ENCODE results near the gene SLC27A5. TPM values are rescaled to one million over a fixed set of nuclear protein-coding genes. Genes with fewer than 3 reads are reported as not detected.

SLC27A5 gene
- total and polyA plus RNA-seq, 12 donors, result 2.2 to 7.9 (median 4.3) TPM

DNA sequence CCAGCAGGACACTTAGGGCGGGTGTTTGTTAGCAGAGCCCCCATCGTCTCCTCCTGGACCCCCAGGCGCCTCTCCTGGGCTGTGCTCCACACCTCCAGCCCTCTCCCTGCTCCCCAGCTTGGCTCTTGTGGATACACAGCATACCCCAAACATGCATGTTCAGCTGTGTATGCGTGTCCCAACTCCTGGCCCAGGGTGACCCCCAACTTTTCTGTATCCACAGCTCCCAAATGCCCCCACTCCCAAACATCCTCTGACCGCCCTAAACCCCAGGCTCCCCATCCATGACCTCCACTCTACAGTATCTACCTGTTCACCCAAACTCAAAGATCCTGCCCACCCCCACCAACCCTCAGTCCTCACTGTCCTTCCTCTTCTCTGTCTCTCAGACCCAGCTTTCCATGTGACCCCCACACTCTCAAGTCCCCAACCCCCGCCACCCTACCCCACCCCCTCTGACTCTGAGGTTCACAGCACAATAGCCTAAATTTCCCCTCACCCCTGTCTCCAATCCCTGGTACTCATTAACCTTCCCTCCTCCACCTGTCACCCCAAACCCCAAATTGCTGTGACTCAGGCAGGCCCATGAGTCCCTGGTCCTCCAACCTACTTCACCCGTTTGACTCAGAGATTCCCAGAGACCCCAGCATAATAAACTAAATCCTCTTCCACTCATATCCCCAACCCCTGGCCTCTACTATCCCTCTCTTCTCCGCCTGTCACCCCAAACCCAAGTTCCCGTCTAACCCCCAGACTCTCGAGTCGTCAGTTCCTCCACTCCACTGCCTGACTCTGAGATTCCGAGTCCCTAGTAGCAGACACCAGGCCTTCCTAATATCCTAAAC lies 45.7 kb upstream of the SLC27A5 start:
- H3K4me3 ChIP-seq, result peak overlapping the region; percentile 57 to 98 (median 76)
- TF ChIP-seq, protein P1, sequence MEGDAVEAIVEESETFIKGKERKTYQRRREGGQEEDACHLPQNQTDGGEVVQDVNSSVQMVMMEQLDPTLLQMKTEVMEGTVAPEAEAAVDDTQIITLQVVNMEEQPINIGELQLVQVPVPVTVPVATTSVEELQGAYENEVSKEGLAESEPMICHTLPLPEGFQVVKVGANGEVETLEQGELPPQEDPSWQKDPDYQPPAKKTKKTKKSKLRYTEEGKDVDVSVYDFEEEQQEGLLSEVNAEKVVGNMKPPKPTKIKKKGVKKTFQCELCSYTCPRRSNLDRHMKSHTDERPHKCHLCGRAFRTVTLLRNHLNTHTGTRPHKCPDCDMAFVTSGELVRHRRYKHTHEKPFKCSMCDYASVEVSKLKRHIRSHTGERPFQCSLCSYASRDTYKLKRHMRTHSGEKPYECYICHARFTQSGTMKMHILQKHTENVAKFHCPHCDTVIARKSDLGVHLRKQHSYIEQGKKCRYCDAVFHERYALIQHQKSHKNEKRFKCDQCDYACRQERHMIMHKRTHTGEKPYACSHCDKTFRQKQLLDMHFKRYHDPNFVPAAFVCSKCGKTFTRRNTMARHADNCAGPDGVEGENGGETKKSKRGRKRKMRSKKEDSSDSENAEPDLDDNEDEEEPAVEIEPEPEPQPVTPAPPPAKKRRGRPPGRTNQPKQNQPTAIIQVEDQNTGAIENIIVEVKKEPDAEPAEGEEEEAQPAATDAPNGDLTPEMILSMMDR (IDR thresholded peaks at IDR 0.05), result no peak
- WGBS, 2 donors, result 34 to 40% methylated on average over 12 of the region's 12 CpGs
- peaks cover 0 to 14% (median 0%) of the 10 kb centered on the region in 7 donors for H3K27me3 ChIP-seq
- intact Hi-C loops (cut with DNase I), result no loop called here
- no peak for DNase-seq
- peaks cover 30 to 73% (median 61%) of the 10 kb centered on the region in 9 donors for H3K4me1 ChIP-seq
- peak overlapping the region; percentile 86 to 100 (median 100) for H3K27ac ChIP-seq
- no peaks in the 10 kb centered on the region for H3K9me3 ChIP-seq
- peaks cover 0 to 31% (median 16%) of the 10 kb centered on the region in 9 donors for H3K36me3 ChIP-seq
- no peak for ATAC-seq

DNA sequence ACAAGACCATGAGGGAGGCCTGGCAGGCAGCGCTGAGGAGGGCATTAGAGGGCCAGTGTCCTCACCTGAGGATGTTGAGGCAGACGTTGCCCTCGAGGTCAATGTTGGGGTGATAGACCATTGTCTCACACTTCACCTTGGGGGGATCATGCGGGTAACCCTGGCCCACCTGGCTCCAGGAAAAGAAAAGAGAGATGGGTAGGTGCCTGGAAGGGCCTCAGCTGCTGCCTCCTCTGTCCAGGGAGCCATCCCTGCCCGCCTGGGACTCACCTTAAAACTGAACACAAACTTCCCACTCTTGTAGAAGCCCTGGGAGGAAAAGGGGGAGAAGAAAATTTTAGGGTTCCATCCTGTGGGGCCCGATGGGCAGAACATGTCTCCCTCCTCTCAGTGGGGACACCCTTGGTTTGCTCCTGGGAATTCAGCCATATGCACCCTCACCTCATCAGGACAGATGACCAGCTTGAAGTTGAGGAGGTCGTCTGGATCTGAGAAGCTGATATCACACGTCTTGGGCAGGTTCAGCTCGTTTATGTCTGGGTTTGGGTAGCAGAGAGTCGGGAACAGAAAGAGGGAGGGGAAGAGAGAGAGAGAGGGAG lies 44.9 kb upstream of the SLC27A5 start:
- ATAC-seq (no peak), DNase-seq (no peak)
- Histone ChIP-seq H3K27ac (peak overlapping the region in 8 of 10 donors; percentile 14 to 100 (median 100)), H3K27me3 (peaks cover 0 to 7% (median 0%) of the 10 kb centered on the region in 7 donors), H3K36me3 (peaks cover 0 to 38% (median 23%) of the 10 kb centered on the region in 9 donors), H3K9me3 (no peaks in the 10 kb centered on the region), H3K4me3 (peak overlapping the region in 9 of 10 donors; percentile 59 to 98 (median 77)), H3K4me1 (peaks cover 24 to 66% (median 53%) of the 10 kb centered on the region in 9 donors)
- TF ChIP-seq, protein P1 (IDR thresholded peaks at IDR 0.05), result no peak
- WGBS, 2 donors, result 64 to 65% methylated on average over 10 of the region's 10 CpGs
- intact Hi-C loops (cut with DNase I), result no loop called here

DNA sequence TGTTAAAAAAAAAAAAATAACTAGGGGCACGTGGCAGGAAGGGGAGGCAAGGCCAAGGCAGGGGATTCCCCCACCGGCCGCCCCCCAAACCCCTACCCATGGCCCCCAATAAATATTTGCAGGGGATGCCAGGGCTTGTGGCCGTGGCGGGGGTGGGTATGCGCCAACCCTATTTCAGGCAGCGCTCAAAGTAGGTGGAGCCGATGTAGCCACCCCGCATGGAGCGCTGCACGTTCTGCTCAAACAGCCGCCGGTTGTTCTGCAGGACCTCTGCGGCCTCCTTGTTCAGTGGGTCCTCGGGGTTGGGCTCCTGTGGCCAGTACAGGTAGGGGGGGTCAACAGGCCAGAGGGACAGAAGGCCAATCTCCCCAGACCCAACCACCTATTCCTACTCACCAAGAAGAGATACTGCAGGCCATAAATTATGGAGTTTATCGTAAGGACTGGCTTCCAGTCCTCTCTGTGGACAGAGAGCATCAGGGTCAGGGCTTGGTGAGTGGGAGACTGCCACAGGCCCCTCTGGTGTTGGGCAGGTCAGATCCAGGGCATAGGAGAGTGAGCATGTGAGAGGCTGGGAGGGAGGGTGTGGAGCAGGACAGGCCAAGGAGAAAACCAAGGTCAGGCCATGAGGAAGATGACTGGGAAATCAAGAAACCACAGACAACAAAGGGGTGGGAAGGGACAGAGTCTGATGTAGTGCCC lies 44.3 kb upstream of the SLC27A5 start:
- Histone ChIP-seq H3K36me3 (peaks cover 0 to 44% (median 29%) of the 10 kb centered on the region in 9 donors), H3K4me3 (peak overlapping the region in 3 of 10 donors; percentile 70 to 84 (median 71)), H3K27me3 (peaks cover 0 to under 1% (median 0%) of the 10 kb centered on the region in 7 donors), H3K9me3 (no peaks in the 10 kb centered on the region), H3K27ac (peak overlapping the region in 8 of 10 donors; percentile 81 to 100 (median 99)), H3K4me1 (peaks cover 22 to 59% (median 48%) of the 10 kb centered on the region in 9 donors)
- intact Hi-C loops (cut with DNase I), result loop anchor here in 1 of 10 donors (1.0 kb wide), 1 partner anchor 12 kb away; the partner anchor contains the start of gene TRIM28
- 87% methylated on average over 16 of the region's 16 CpGs for WGBS, 2 donors
- DNase-seq, result no peak
- TF ChIP-seq, protein P1 (IDR thresholded peaks at IDR 0.05), result no peak
- no peak for ATAC-seq
